IMR-90 (cell line): Measurements from ENCODE around the gene HAS3. TPM values are rescaled to one million over a fixed set of nuclear protein-coding genes. Genes with fewer than 3 reads are reported as not detected.
A peak's percentile ranks its signal among the peaks of the same experiment; 100 is the strongest.

Experiments used
- ATAC-seq: fragments of 200-7000 bp; cut with Tn5 transposase; 2 replicates; pipeline ENCODE4 v1.9.1; 2020; ENCODE audit warnings: low read depth, mild to moderate bottlenecking, moderate library complexity
- BruUV-seq: library from RNA; stranded (reverse); fragments of 400-500 nt; replicated peaks from 2 replicates; lab custom pipeline; 2021; lab: Mats Ljungman, UMichigan
- CTCF ChIA-PET: fragments of 300-600 bp; formaldehyde crosslinking; extraction: SDS; loops from one replicate; lab custom pipeline; 2021; ENCODE audit warnings: antibody characterized with exemption; lab: Yijun Ruan, JAX
- POLR2A ChIA-PET: fragments of 300-600 bp; sonication (Branson Sonifier 250); formaldehyde crosslinking; loops from one replicate; lab custom pipeline; 2022; ENCODE audit warnings: antibody characterized with exemption; ENCODE audit not compliant: unreplicated experiment; lab: Charles Lee
- DNase-seq: peaks from one replicate; pipeline ENCODE4 v3.0.0; 2013
- H2AFZ ChIP-seq: replicated peaks from 2 replicates; pipeline ENCODE3; 2013; ENCODE audit warnings: low read length, mild to moderate bottlenecking; ENCODE audit not compliant: poor library complexity
- H2AK5ac ChIP-seq: 2 replicates; pipeline ENCODE4 v1.6.1; 2013; ENCODE audit warnings: low read depth, low read length, inconsistent platforms
- H2AK9ac ChIP-seq: replicated peaks from 2 replicates; pipeline ENCODE3; 2013; ENCODE audit warnings: mild to moderate bottlenecking, low read depth, low read length, moderate library complexity; ENCODE audit not compliant: poor library complexity
- H2BK120ac ChIP-seq: 2 replicates; pipeline ENCODE4 v1.6.1; 2013; ENCODE audit warnings: low read depth, low read length, inconsistent platforms
- H2BK15ac ChIP-seq: 3 replicates; pipeline ENCODE4 v1.6.1; 2013; ENCODE audit warnings: low read depth, low read length, inconsistent platforms
- H2BK20ac ChIP-seq: 2 replicates; pipeline ENCODE4 v1.6.1; 2013; ENCODE audit warnings: low read depth, mild to moderate bottlenecking, inconsistent platforms, low read length, moderate library complexity
- H2BK5ac ChIP-seq: 2 replicates; pipeline ENCODE4 v1.6.1; 2013; ENCODE audit warnings: mild to moderate bottlenecking, low read depth, low read length, inconsistent platforms; ENCODE audit not compliant: poor library complexity, severe bottlenecking
- H3K14ac ChIP-seq: replicated peaks from 2 replicates; pipeline ENCODE4 v1.6.1; 2013; ENCODE audit warnings: low read depth, low read length, inconsistent platforms
- H3K18ac ChIP-seq: 2 replicates; pipeline ENCODE4 v1.6.1; 2013; ENCODE audit warnings: low read depth, low read length, control low read depth
- H3K23ac ChIP-seq: 2 replicates; pipeline ENCODE4 v1.6.1; 2013; ENCODE audit warnings: low read depth, low read length, inconsistent platforms
- H3K27ac ChIP-seq: 2 replicates; pipeline ENCODE4 v1.5.1; 2013; ENCODE audit warnings: mild to moderate bottlenecking, control low read depth, low read length; ENCODE audit not compliant: insufficient read depth
- H3K27me3 ChIP-seq: 2 replicates; pipeline ENCODE4 v1.6.1; 2013; ENCODE audit warnings: low read length; ENCODE audit not compliant: control insufficient read depth, insufficient read depth
- H3K36me3 ChIP-seq: 2 replicates; pipeline ENCODE4 v1.6.1; 2013; ENCODE audit warnings: low read length, mixed read lengths; ENCODE audit not compliant: control insufficient read depth, insufficient read depth
- H3K4ac ChIP-seq: 2 replicates; pipeline ENCODE4 v1.6.1; 2013; ENCODE audit warnings: low read depth, low read length, inconsistent platforms
- H3K4me1 ChIP-seq: 2 replicates; pipeline ENCODE4 v1.6.1; 2013; ENCODE audit warnings: low read length, mixed read lengths; ENCODE audit not compliant: control insufficient read depth, insufficient read depth
- H3K4me2 ChIP-seq: 2 replicates; pipeline ENCODE4 v1.6.1; 2013; ENCODE audit warnings: low read depth, mild to moderate bottlenecking, control low read depth, low read length, moderate library complexity
- H3K4me3 ChIP-seq: 2 replicates; pipeline ENCODE4 v1.5.1; 2013; ENCODE audit warnings: low read depth, mild to moderate bottlenecking, control low read depth, low read length, moderate library complexity; ENCODE audit not compliant: insufficient read depth
- H3K56ac ChIP-seq: 2 replicates; pipeline ENCODE4 v1.6.1; 2013; ENCODE audit warnings: low read length, inconsistent platforms; ENCODE audit not compliant: insufficient read depth; ENCODE audit errors: extremely low read depth
- H3K79me1 ChIP-seq, 2 experiments: 2 replicates each; pipeline ENCODE4 v1.6.1; 2013; ENCODE audit warnings: low read length in 2 of 2, inconsistent platforms in 1 of 2, low read depth in 1 of 2
- H3K9ac ChIP-seq: 2 replicates; pipeline ENCODE4 v1.6.1; 2013; ENCODE audit warnings: low read depth, low read length, control low read depth
- H3K9me1 ChIP-seq: 2 replicates; pipeline ENCODE4 v1.6.1; 2013; ENCODE audit warnings: low read length, inconsistent platforms; ENCODE audit not compliant: insufficient read depth
- H3K9me3 ChIP-seq: 2 replicates; pipeline ENCODE4 v1.6.1; 2013; ENCODE audit warnings: low read length; ENCODE audit not compliant: control insufficient read depth, insufficient read depth
- H4K20me1 ChIP-seq: 2 replicates; pipeline ENCODE4 v1.6.1; 2013; ENCODE audit warnings: low read length, inconsistent platforms; ENCODE audit not compliant: insufficient read depth
- H4K5ac ChIP-seq: 2 replicates; pipeline ENCODE4 v1.6.1; 2013; ENCODE audit warnings: mild to moderate bottlenecking, low read depth, low read length, control low read depth
- H4K8ac ChIP-seq, 2 experiments: 2 replicates each; pipeline ENCODE4 v1.6.1; 2013; ENCODE audit warnings: low read depth in 2 of 2, low read length in 2 of 2, control low read depth in 1 of 2, inconsistent platforms in 1 of 2
- H4K91ac ChIP-seq: 2 replicates; pipeline ENCODE4 v1.6.1; 2013; ENCODE audit warnings: low read depth, low read length, inconsistent platforms; ENCODE audit not compliant: insufficient read depth
- BHLHE40 ChIP-seq: fragments of 150-350 bp; IDR thresholded peaks from 2 replicates; pipeline ENCODE4 v1.6.1; 2016; ENCODE audit warnings: mild to moderate bottlenecking, low read depth, low read length
- CTCF ChIP-seq: conservative IDR thresholded peaks from 2 replicates; pipeline ENCODE4 v1.5.1; 2012; ENCODE audit warnings: mild to moderate bottlenecking, low read depth, low read length, improper control_type of control experiment
- FOS ChIP-seq: fragments of 150-350 bp; IDR thresholded peaks from 2 replicates; pipeline ENCODE4 v1.6.1; 2016; ENCODE audit warnings: low read depth, low read length
- MAFK ChIP-seq: IDR thresholded peaks from 2 replicates; pipeline ENCODE4 v1.6.1; 2012; ENCODE audit warnings: low read depth, low read length, improper control_type of control experiment
- MXI1 ChIP-seq: IDR thresholded peaks from 2 replicates; pipeline ENCODE4 v1.6.1; 2012; ENCODE audit warnings: low read depth, mild to moderate bottlenecking, low read length, moderate library complexity, borderline replicate concordance
- NFE2L2 ChIP-seq: fragments of 150-350 bp; IDR thresholded peaks from 2 replicates; pipeline ENCODE4 v1.6.1; 2016; ENCODE audit warnings: low read depth, mild to moderate bottlenecking, low read length
- POLR2A ChIP-seq: IDR thresholded peaks from 2 replicates; pipeline ENCODE4 v1.6.1; 2012; ENCODE audit warnings: mild to moderate bottlenecking, low read depth, low read length
- RAD21 ChIP-seq: IDR thresholded peaks from 2 replicates; pipeline ENCODE4 v1.6.1; 2012; ENCODE audit warnings: low read length, improper control_type of control experiment
- RFX5 ChIP-seq: IDR thresholded peaks from 2 replicates; pipeline ENCODE4 v1.8.0; 2012; ENCODE audit warnings: low read depth, mild to moderate bottlenecking, low read length, moderate library complexity
- SMC3 ChIP-seq: fragments of 150-350 bp; IDR thresholded peaks from 2 replicates; pipeline ENCODE4 v1.6.1; 2016; ENCODE audit warnings: low read depth, mild to moderate bottlenecking, antibody characterized with exemption, low read length, moderate library complexity
- USF2 ChIP-seq: fragments of 150-350 bp; IDR thresholded peaks from 2 replicates; pipeline ENCODE4 v1.6.1; 2017; ENCODE audit warnings: mild to moderate bottlenecking, antibody characterized with exemption, low read length, low read depth
- WGBS, 2 experiments: methylation state at CpG; one replicate each; pipeline versions ENCODE4 v1.1.5 to v1.1.7; 2013; ENCODE audit warnings: missing lambda C conversion rate in 2 of 2; ENCODE audit not compliant: insufficient read length in 1 of 2; ENCODE audit errors: extremely low coverage in 2 of 2; 5-methylcytosine and 5-hydroxymethylcytosine counted together
- dilution Hi-C: fragments of 300-500 bp; cut with HindIII; formaldehyde crosslinking; loops from one replicate; pipeline ENCODE4 v1.14.3; 2018; ENCODE audit warnings: low sequenced_read_pairs; ENCODE audit not compliant: unreplicated experiment
- in situ Hi-C: fragments of 300-500 bp; cut with MboI; formaldehyde crosslinking; loops from 3 replicates; pipeline ENCODE4 v1.14.3; 2019; ENCODE audit warnings: low sequenced_read_pairs, inconsistent platforms, mixed read lengths
- intact Hi-C: fragments of 100-400 bp; cut with micrococcal nuclease; formaldehyde crosslinking; loops from 2 replicates; pipeline ENCODE4 v1.10.0; 2022
- polyA plus RNA-seq, 3 experiments: library from polyadenylated mRNA; depleted of rRNA; stranded (reverse); fragments of >200 nt; gene quantifications; 2 replicates each; pipeline ENCODE4 v1.2.3, GENCODE V29; 2012; ENCODE audit warnings: low replicate concordance in 1 of 3
- total RNA-seq: library from RNA; depleted of rRNA; stranded (reverse); fragments of >200 nt; gene quantifications from 2 replicates; pipeline ENCODE4 v1.2.3, GENCODE V29; 2012

The HAS3 gene
- total and polyA plus RNA-seq, 2 of the 4 experiments (the other 2 are of a cell fraction), result 0.36 to 0.97 TPM

- Histone ChIP-seq H2BK5ac (peak overlapping the region; percentile 3), H3K9me3 (no peaks in the 10 kb centered on the region), H2AFZ (no peak overlapping the region), H3K4ac (no peak overlapping the region), H3K27me3 (no peaks in the 10 kb centered on the region), H3K4me2 (no peak overlapping the region), H4K20me1 (peaks cover 6% of the 10 kb centered on the region; the same call in 1 of the 2 replicates), H3K4me1 (peaks cover 2% of the 10 kb centered on the region; the same call in 1 of the 2 replicates), H3K23ac (no peak overlapping the region), H2BK20ac (no peak overlapping the region), H2AK5ac (0 out of 2 replicates have a peak overlapping the region, but pooled peaks have one; percentile 12), H3K14ac (no peak overlapping the region), H3K9me1 (no peaks in the 10 kb centered on the region), H3K27ac (no peak overlapping the region), H3K36me3 (peaks cover 40% of the 10 kb centered on the region), H2BK120ac (no peak overlapping the region), H3K4me3 (no peak overlapping the region), H2BK15ac (no peak overlapping the region), H2AK9ac (peak overlapping the region; percentile 58), H4K91ac (no peak overlapping the region), H4K5ac (no peak overlapping the region), H3K56ac (no peak overlapping the region), H3K9ac (no peak overlapping the region), H3K79me1 (peaks cover 10% of the 10 kb centered on the region in 2 experiments), H3K18ac (no peak overlapping the region), H4K8ac (no peak overlapping the region)
- ChIA-PET POLR2A (no interaction called here), CTCF (interaction anchor here (0.6 to 2.6 kb wide), 10 partner anchors 8 to 140 kb away, joined by 3 to 17 read pairs (median 5); no protein-coding TSS in a partner anchor)
- dilution Hi-C loops, result no loop called here
- intact Hi-C loops, result loop anchor here (1.0 kb wide), 2 partner anchors 137 to 161 kb away; partner anchors contain the start of gene VPS4A
- 85% methylated on average over 6 of the region's 16 CpGs; no CpG with 5 or more reads in 1 of the 2 experiments for WGBS, 2 experiments
- TF ChIP-seq NFE2L2 (no peak), BHLHE40 (no peak), MAFK (no peak), RAD21 (peak; percentile 88), RFX5 (no peak), FOS (no peak), CTCF (peak; percentile 88), POLR2A (no peak), USF2 (no peak), SMC3 (peak; percentile 79), MXI1 (no peak)
- peak; percentile 96 for ATAC-seq
- no TSS peak for BruUV-seq
- in situ Hi-C loops, result loop anchor here (5.0 kb wide), 1 partner anchor 137 kb away; no protein-coding TSS in a partner anchor
- DNase-seq, result peak; percentile 81
Measured at GRCh38 chr16:69150146-69150865, 44.9 kb downstream of the HAS3 start.
